Ishikawa (cell line): ENCODE measurements around the gene ATXN1.

Experiments
- CEBPB ChIP-seq: IDR thresholded peaks from 2 replicates; pipeline ENCODE4 v1.6.1; 2012
- CREB1 ChIP-seq: IDR thresholded peaks from 2 replicates; pipeline ENCODE4 v1.6.1; 2012; ENCODE audit warnings: low read depth
- EGR1 ChIP-seq: IDR thresholded peaks from 2 replicates; pipeline ENCODE4 v1.6.1; 2012
- EP300 ChIP-seq: IDR thresholded peaks from 2 replicates; pipeline ENCODE4 v1.6.1; 2012; ENCODE audit warnings: borderline replicate concordance
- FOXM1 ChIP-seq: IDR thresholded peaks from 2 replicates; pipeline ENCODE4 v1.6.1; 2012; ENCODE audit warnings: low read depth, borderline replicate concordance
- NFIC ChIP-seq: IDR thresholded peaks from 2 replicates; pipeline ENCODE4 v1.6.1; 2012
- RAD21 ChIP-seq: IDR thresholded peaks from 2 replicates; pipeline ENCODE4 v1.6.1; 2012; ENCODE audit warnings: low read depth
- TAF1 ChIP-seq: IDR thresholded peaks from 2 replicates; pipeline ENCODE4 v1.6.1; 2012; ENCODE audit warnings: low read depth, mild to moderate bottlenecking
- TCF12 ChIP-seq: IDR thresholded peaks from 2 replicates; pipeline ENCODE4 v1.6.1; 2012; ENCODE audit warnings: low read depth
- TEAD4 ChIP-seq: IDR thresholded peaks from 2 replicates; pipeline ENCODE4 v1.6.1; 2012
- USF1 ChIP-seq: IDR thresholded peaks from 2 replicates; pipeline ENCODE4 v1.6.1; 2012
- YY1 ChIP-seq: IDR thresholded peaks from 2 replicates; pipeline ENCODE4 v1.6.1; 2012; ENCODE audit warnings: low read depth
- ZBTB7A ChIP-seq: IDR thresholded peaks from 2 replicates; pipeline ENCODE4 v1.6.1; 2012; ENCODE audit warnings: low read depth
- TF ChIP-seq, protein P1 (sequence below): IDR thresholded peaks from 2 replicates; pipeline ENCODE4 v1.6.1; 2012; ENCODE audit warnings: low read depth, mild to moderate bottlenecking
- TF ChIP-seq, protein P2 (sequence below): IDR thresholded peaks from 2 replicates; pipeline ENCODE4 v1.6.1; 2012

Gene ATXN1

GRCh38 chr6:16679050-16679449, 82.2 kb downstream of the ATXN1 start:
- TF ChIP-seq, protein P1, sequence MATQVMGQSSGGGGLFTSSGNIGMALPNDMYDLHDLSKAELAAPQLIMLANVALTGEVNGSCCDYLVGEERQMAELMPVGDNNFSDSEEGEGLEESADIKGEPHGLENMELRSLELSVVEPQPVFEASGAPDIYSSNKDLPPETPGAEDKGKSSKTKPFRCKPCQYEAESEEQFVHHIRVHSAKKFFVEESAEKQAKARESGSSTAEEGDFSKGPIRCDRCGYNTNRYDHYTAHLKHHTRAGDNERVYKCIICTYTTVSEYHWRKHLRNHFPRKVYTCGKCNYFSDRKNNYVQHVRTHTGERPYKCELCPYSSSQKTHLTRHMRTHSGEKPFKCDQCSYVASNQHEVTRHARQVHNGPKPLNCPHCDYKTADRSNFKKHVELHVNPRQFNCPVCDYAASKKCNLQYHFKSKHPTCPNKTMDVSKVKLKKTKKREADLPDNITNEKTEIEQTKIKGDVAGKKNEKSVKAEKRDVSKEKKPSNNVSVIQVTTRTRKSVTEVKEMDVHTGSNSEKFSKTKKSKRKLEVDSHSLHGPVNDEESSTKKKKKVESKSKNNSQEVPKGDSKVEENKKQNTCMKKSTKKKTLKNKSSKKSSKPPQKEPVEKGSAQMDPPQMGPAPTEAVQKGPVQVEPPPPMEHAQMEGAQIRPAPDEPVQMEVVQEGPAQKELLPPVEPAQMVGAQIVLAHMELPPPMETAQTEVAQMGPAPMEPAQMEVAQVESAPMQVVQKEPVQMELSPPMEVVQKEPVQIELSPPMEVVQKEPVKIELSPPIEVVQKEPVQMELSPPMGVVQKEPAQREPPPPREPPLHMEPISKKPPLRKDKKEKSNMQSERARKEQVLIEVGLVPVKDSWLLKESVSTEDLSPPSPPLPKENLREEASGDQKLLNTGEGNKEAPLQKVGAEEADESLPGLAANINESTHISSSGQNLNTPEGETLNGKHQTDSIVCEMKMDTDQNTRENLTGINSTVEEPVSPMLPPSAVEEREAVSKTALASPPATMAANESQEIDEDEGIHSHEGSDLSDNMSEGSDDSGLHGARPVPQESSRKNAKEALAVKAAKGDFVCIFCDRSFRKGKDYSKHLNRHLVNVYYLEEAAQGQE, result no peak
- TF ChIP-seq USF1, result no peak

GRCh38 chr6:16677458-16677857, 83.8 kb downstream of the ATXN1 start:
- TF ChIP-seq, protein P1, result no peak
- TF ChIP-seq EP300, result no peak
- no peak for TF ChIP-seq CEBPB
- no peak for TF ChIP-seq ZBTB7A
- TF ChIP-seq CREB1, result no peak
- no peak for TF ChIP-seq TCF12
- TF ChIP-seq TEAD4, result no peak
- TF ChIP-seq RAD21, result no peak
- TF ChIP-seq, protein P2, sequence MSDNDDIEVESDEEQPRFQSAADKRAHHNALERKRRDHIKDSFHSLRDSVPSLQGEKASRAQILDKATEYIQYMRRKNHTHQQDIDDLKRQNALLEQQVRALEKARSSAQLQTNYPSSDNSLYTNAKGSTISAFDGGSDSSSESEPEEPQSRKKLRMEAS, result no peak
- no peak for TF ChIP-seq FOXM1
- TF ChIP-seq TAF1, result no peak
- TF ChIP-seq YY1, result no peak
- TF ChIP-seq NFIC, result no peak
- no peak for TF ChIP-seq USF1
- no peak for TF ChIP-seq EGR1

DNA sequence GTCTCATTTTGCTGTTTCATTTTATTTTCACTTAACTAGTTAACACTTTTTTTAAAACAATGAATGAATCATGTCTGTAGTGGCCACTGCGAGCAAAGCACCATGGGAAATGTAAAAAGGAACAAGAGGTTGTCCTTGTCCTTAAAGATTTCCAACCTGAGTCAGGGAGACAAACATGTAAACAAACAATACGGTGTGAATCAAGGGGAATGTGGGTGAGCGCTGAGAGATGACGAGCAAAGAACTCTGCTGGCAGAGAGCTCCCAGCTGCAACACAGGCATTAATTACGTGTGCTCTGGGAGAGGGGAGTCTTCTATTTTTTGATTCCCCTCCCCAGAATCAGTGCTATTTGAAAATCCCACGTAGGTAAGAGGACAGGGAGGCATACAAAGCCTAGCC, 84.3 kb downstream of the ATXN1 start:
- TF ChIP-seq TEAD4 (no peak), CREB1 (no peak), EGR1 (no peak), RAD21 (no peak), TCF12 (no peak)

- TF ChIP-seq TCF12 (no peak), ZBTB7A (no peak), CREB1 (no peak), EGR1 (no peak), CEBPB (no peak), YY1 (no peak), FOXM1 (no peak), RAD21 (no peak), TEAD4 (no peak), NFIC (no peak), TAF1 (no peak), EP300 (no peak), USF1 (no peak)
- TF ChIP-seq, protein P1, result no peak
- TF ChIP-seq, protein P2, result no peak
Measured at GRCh38 chr6:16676376-16676775, 84.9 kb downstream of the ATXN1 start.

DNA sequence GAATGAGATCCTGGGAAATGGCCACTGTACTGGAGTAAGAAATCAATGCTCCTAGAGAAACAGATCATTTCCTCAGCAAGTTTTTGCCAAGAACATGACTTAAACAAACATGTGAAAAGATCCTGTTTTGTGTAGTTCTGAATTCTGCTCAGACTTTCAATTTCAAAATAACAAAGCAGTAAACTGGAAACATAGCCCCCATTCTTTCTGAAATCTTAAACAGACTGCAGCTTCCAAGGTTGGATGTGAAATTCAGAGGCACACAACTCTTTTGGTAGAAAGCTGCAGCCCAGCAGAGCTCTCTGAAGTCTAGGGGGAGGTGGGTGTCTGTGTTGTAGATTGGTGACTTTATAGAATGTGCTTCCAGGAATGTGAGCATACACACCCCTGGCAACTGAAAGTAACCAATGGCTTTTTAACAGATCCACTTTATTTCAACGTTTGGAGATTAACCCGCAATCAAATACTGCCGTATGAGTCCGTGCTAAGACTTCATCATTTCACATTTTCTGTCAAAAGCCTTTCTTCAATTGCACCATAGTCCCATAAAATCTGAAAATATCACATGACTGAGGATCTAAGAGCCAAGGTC, 86.4 kb downstream of the ATXN1 start:
- TF ChIP-seq TCF12, result no peak
- TF ChIP-seq RAD21, result no peak
- no peak for TF ChIP-seq CREB1
- no peak for TF ChIP-seq ZBTB7A
- TF ChIP-seq TEAD4, result no peak
- TF ChIP-seq, protein P1, result no peak
- no peak for TF ChIP-seq EGR1
- TF ChIP-seq NFIC, result no peak
- no peak for TF ChIP-seq YY1
- TF ChIP-seq TAF1, result no peak
- no peak for TF ChIP-seq EP300
- no peak for TF ChIP-seq USF1
- no peak for TF ChIP-seq FOXM1
- TF ChIP-seq, protein P2, result no peak
- no peak for TF ChIP-seq CEBPB
